ENCODE measurements around the gene TRERF1. TPM values are rescaled to one million over a fixed set of nuclear protein-coding genes. Genes with fewer than 3 reads are reported as not detected.
A peak's percentile ranks its signal among the peaks of the same experiment; 100 is the strongest.

Gene TRERF1
- total and polyA plus RNA-seq, 12 donors = 4.7 to 16.6 (median 8.0) TPM

DNA sequence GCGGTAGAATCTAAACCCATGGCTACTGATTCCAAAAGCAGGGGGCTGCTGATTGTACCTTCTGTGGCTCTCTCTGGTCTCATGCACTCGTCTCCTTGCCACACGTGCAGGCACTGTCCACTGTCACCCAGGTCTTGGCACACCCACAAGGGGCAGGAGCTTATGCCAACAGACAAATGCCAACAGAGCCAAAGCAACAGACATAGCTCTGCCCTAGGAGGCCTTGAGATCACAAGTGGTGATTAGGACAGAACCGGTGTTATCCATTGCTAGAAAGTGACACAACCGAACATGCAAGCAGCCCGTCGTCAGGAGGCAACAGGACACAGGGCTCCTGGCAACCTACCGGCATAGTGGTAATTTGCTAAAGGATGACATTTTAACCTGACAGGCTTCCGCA, 197.2 kb downstream of the TRERF1 start:
- H3K4me3 ChIP-seq = no peak overlapping the region
- TF ChIP-seq, protein P1, sequence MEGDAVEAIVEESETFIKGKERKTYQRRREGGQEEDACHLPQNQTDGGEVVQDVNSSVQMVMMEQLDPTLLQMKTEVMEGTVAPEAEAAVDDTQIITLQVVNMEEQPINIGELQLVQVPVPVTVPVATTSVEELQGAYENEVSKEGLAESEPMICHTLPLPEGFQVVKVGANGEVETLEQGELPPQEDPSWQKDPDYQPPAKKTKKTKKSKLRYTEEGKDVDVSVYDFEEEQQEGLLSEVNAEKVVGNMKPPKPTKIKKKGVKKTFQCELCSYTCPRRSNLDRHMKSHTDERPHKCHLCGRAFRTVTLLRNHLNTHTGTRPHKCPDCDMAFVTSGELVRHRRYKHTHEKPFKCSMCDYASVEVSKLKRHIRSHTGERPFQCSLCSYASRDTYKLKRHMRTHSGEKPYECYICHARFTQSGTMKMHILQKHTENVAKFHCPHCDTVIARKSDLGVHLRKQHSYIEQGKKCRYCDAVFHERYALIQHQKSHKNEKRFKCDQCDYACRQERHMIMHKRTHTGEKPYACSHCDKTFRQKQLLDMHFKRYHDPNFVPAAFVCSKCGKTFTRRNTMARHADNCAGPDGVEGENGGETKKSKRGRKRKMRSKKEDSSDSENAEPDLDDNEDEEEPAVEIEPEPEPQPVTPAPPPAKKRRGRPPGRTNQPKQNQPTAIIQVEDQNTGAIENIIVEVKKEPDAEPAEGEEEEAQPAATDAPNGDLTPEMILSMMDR (IDR thresholded peaks at IDR 0.05) = no peak
- TF ChIP-seq POLR2A (IDR thresholded peaks at IDR 0.05) = no peak
- intact Hi-C loops (cut with DNase I) = no loop called here
- H3K9me3 ChIP-seq (replicated peaks in 1 of 3) = no peaks in the 10 kb centered on the region
- H3K27ac ChIP-seq = peak overlapping the region in 1 of 5 donors; percentile 9
- peaks cover 0 to 12% of the 10 kb centered on the region in 2 donors for H3K36me3 ChIP-seq (replicated peaks in 1 of 2)
- peaks cover 11 to 44% of the 10 kb centered on the region in 2 donors for H3K4me1 ChIP-seq (replicated peaks in 1 of 2)
- H3K27me3 ChIP-seq = no peaks in the 10 kb centered on the region
- DNase-seq = peak in 6 of 7 donors; percentile 41 to 77 (median 64)
- 63 to 80% (median 66%) methylated on average over 4 to 9 of the region's 9 CpGs for WGBS, 4 donors

DNA sequence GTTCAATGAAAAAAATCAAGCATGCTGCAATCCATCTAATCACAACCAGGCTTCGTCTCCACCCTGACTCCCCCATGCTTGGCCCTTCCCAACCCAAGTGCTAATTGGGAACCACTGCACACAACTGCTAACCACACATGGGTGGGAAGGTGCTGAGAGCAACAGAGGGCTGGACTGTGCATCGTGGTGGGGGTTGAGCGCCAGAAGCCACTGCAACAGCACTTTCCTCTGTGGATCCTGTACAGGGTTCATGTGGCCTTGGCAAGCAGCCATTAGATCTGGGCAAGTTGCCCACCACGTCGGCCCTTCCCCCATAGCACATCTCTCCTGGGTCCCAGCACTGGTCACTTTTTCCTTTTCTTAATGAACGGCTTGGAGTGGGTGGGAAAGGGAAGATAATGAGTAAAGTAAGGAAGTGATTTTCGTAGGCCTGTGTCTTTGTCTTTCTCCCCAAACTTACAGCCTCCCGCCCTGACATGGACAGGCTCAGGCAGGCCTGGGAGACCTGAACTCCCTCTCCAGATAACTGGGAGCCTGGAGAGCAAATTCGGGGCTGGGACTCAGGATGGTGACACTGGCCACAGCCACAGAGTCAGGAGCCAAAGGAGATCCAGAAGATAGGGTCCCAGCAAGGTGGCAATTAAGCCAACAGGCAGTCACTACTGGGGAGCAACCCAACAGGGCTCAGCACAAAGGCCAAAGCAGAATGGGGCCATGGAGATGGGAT, 199.7 kb downstream of the TRERF1 start:
- Histone ChIP-seq H3K27me3 (no peaks in the 10 kb centered on the region), H3K9me3 (replicated peaks in 1 of 3) (no peaks in the 10 kb centered on the region), H3K27ac (peak overlapping the region in 4 of 5 donors; percentile 14 to 74 (median 58)), H3K4me1 (replicated peaks in 1 of 2) (peaks cover 11 to 30% of the 10 kb centered on the region in 2 donors), H3K4me3 (no peak overlapping the region), H3K36me3 (replicated peaks in 1 of 2) (peaks cover 0 to 12% of the 10 kb centered on the region in 2 donors)
- TF ChIP-seq POLR2A (IDR thresholded peaks at IDR 0.05) = no peak
- TF ChIP-seq, protein P1 (IDR thresholded peaks at IDR 0.05) = no peak
- WGBS, 4 donors = 13 to 23% (median 18%) methylated on average over 6 to 9 of the region's 9 CpGs
- intact Hi-C loops (cut with DNase I) = no loop called here
- DNase-seq = peak; percentile 81 to 95 (median 88)

DNA sequence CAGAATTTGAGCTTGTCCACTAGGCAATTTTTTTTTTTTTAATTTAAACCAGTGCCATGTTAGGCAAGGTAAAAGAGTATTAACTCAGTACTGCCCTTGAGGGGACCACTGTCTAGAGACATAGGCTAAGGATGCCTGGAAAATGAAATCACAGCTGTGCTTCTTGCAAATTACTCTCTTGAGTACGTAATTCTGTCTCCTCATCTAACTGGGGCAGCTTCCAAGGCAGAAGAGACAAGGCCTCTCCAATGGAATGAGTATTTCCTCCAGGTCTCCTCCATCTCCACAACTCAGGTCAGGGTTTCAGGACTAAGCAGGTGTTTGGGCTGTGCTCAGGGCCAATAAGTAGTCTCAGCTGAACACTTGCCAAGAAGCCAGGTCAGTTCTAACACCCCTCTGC, 200.2 kb downstream of the TRERF1 start:
- WGBS, 4 donors = 19 to 41% (median 27%) methylated on average over 1 of the region's 1 CpG
- Histone ChIP-seq H3K9me3 (replicated peaks in 1 of 3) (no peaks in the 10 kb centered on the region), H3K36me3 (replicated peaks in 1 of 2) (peaks cover 0 to 12% of the 10 kb centered on the region in 2 donors), H3K4me3 (no peak overlapping the region), H3K27ac (peak overlapping the region in 3 of 5 donors; percentile 14 to 74 (median 70)), H3K27me3 (no peaks in the 10 kb centered on the region), H3K4me1 (replicated peaks in 1 of 2) (peaks cover 11 to 24% of the 10 kb centered on the region in 2 donors)
- intact Hi-C loops (cut with DNase I) = no loop called here
- TF ChIP-seq, protein P1 (IDR thresholded peaks at IDR 0.05) = no peak
- TF ChIP-seq POLR2A (IDR thresholded peaks at IDR 0.05) = no peak
- peak in 2 of 7 donors; percentile 22 to 46 for DNase-seq

DNA sequence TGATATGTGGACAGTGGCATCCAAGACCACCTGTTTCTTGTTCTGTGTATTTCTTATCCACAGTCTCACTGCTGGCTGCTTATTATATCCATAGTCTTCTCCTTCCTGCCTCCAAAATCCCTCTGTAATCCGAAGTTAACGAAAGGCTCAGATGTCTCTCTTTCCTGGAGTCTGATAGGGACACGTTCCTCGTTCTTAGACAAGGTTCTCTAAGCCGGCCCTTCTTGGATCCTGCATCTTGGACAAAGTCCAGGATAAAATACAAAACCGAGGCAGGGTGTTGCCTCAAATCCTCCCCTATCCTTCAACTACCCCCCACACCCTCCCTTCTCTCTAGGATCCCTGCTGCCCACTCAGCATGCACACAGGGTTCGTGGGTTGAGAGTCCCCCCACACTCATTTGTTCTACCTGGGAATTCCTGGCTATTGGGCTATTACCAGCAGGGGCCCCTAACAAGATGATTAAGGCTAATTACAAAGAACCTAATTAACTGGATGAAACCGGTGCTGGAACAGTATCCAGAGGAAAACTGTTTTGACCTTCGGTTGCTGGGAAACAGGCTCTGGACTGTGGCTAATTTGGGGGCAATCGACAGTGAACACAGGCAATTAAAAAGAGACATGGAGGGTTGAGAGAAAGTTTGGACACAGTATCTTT, 201.3 kb downstream of the TRERF1 start:
- no peak overlapping the region for H3K4me3 ChIP-seq
- H3K4me1 ChIP-seq (replicated peaks in 1 of 2) = peaks cover 11 to 23% of the 10 kb centered on the region in 2 donors
- WGBS, 4 donors = 71 to 84% (median 83%) methylated on average over 10 of the region's 10 CpGs
- no peaks in the 10 kb centered on the region for H3K9me3 ChIP-seq (replicated peaks in 1 of 3)
- DNase-seq = peak in 1 of 7 donors; percentile 6
- peaks cover 0 to 12% of the 10 kb centered on the region in 2 donors for H3K36me3 ChIP-seq (replicated peaks in 1 of 2)
- H3K27me3 ChIP-seq = no peaks in the 10 kb centered on the region
- no peak for TF ChIP-seq POLR2A (IDR thresholded peaks at IDR 0.05)
- TF ChIP-seq, protein P1 (IDR thresholded peaks at IDR 0.05) = no peak
- intact Hi-C loops (cut with DNase I) = no loop called here
- no peak overlapping the region for H3K27ac ChIP-seq
